KOPT-K1 (cell line): Measurements from ENCODE around the gene ERH.
A peak's percentile ranks its signal among the peaks of the same experiment; 100 is the strongest.
"Not testable (repeated sequence)": the region's sequence is repeated elsewhere in the genome, so short reads cannot be mapped to it uniquely, and the experiment has no call there.

Source experiments
- H3K27ac ChIP-seq: fragments of 200-600 bp; sonication (generic); 2 replicates; pipeline ENCODE4 v1.5.1; 2016; ENCODE audit warnings: antibody characterized with exemption, mild to moderate bottlenecking, low read depth, low read length; ENCODE audit not compliant: poor library complexity, severe bottlenecking
- H3K36me3 ChIP-seq: fragments of 200-600 bp; sonication (generic); 2 replicates; pipeline ENCODE4 v1.5.1; 2017; ENCODE audit warnings: antibody characterized with exemption, mild to moderate bottlenecking, low read length, moderate library complexity; ENCODE audit not compliant: insufficient read depth
- H3K9me3 ChIP-seq: fragments of 200-600 bp; sonication (generic); 2 replicates; pipeline ENCODE4 v1.5.1; 2017; ENCODE audit warnings: antibody characterized with exemption, low read length, mild to moderate bottlenecking; ENCODE audit not compliant: insufficient read depth, poor library complexity, severe bottlenecking

Gene ERH

DNA sequence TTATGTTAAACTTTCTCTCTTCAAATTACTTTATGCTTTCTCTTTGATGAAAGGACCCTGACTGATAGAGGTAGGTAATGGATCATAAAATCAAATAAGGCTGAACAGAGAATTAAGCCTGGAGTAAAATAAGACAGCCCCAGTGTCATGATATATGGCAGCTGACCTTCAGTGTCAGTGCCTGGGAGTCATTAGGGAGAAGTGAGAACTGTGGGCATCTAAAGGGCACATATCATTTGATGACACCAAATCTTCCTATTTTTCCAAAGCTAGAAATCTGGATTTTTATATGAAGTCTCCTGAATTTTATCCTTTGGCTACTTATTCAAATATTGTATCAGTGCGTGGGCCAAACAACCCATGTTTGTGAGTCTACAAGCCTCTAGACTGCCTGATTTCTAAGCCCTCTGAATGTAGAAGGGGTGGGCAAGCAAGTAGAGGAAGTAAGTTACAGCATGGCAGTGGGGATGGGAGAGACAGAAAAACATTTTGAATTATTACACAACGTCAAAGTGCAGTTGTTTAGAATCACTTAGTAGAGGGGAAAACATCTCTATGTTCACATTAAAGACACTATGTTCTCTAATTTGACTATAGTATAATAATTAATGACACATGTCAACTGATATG lies 10.3 kb upstream of the ERH start:
- no peak overlapping the region for H3K27ac ChIP-seq
- H3K36me3 ChIP-seq: peaks cover 4% of the 10 kb centered on the region
- H3K9me3 ChIP-seq: no peaks in the 10 kb centered on the region

- Histone ChIP-seq H3K9me3 (no peaks in the 10 kb centered on the region), H3K27ac (no peak overlapping the region), H3K36me3 (peaks cover 4% of the 10 kb centered on the region)
Observed at GRCh38 chr14:69405762-69406161, 7.7 kb upstream of the ERH start.

DNA sequence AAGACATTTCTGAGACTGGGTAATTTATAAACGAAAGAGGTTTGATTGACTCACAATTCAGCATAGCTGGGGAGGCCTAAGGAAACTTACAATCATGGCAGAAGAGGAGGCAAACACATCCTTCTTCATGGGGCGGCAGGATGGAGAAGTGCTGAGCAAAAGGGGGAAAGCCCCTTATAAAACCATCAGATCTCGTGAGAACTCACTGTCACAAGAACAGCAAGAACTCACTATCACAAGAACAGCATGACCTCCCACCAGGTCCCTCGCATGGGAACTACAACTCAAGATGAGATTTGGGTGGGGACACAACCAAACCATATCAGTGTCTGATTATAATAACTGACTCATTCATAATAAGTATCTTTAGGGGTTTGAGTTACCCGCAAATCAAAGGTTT lies 6.8 kb upstream of the ERH start:
- Histone ChIP-seq H3K36me3 (peaks cover 4% of the 10 kb centered on the region), H3K9me3 (no peaks in the 10 kb centered on the region), H3K27ac (no peak overlapping the region)

DNA sequence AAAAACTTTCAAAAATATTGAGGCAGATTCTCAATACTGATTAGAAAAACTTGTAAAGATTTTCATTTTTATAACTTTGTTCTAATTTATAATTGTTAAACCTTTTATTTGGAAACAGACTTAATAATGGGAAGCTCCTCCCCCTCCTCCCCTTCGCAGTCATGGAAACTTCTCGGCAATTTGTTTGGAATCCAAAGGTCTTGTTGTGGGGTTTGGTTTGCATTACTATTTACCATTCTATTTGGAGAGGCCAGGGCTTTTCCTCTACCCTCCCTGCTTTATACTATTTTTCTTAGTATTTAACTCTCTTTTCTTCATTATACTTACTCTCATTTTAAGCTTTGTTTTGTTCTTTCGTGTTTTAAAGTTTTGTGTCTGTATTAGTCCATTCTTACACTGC lies 6.4 kb upstream of the ERH start:
- Histone ChIP-seq H3K36me3 (peaks cover 4% of the 10 kb centered on the region), H3K27ac (no peak overlapping the region), H3K9me3 (no peaks in the 10 kb centered on the region)

DNA sequence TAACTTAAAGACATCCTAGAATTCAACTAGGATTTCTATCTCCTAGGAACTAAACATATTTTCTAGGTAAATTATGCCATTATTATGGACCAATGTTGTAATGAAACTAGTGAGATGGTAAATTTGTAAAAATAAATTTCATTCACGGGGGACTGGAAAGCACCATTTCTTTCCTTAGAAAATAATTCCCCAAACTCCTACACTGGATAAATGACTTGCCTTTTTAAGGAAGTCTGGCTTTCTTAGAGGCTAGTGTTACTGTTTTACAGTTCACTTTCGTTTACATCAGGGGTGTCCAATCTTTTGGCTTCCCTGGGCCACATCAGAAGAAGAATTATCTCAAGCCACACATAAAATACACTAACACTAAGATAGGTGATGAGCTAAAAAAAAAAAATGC lies 3.7 kb upstream of the ERH start:
- Histone ChIP-seq H3K9me3 (no peaks in the 10 kb centered on the region), H3K36me3 (peaks cover 3% of the 10 kb centered on the region; the same call in 1 of the 2 replicates), H3K27ac (no peak overlapping the region)

- no peaks in the 10 kb centered on the region for H3K9me3 ChIP-seq
- H3K27ac ChIP-seq: no peak overlapping the region
- peaks cover 20% of the 10 kb centered on the region for H3K36me3 ChIP-seq
Observed at GRCh38 chr14:69400154-69400553, 2.1 kb upstream of the ERH start.

- no peaks in the 10 kb centered on the region for H3K9me3 ChIP-seq
- H3K36me3 ChIP-seq: peaks cover 24% of the 10 kb centered on the region
- H3K27ac ChIP-seq: peak overlapping the region; percentile 93
Observed at GRCh38 chr14:69399750-69400149, 1.7 kb upstream of the ERH start.

- Histone ChIP-seq H3K27ac (peak overlapping the region; percentile 93), H3K9me3 (no peaks in the 10 kb centered on the region), H3K36me3 (peaks cover 34% of the 10 kb centered on the region)
Observed at GRCh38 chr14:69398818-69399210, 715 bp upstream of the ERH start.

DNA sequence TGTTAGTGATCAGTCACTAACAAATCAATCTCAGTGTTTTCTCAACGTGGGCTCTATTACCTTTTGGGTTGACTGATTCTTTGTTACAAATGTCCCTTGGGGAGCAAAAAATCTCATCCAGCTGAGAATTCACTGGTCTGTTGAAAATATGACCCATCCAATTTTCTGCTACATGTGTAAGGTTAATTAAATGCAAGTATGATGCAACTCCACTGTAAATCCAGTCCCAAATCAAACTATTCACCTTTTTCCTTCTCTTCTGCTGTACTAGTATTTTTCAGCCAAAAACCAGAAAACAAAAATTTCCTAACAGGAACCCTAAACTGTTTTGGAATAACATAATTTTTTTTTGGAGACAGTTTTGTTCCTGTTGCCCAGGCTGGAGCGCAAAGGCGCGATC lies 2.2 kb downstream of the ERH start:
- Histone ChIP-seq H3K36me3 (peaks cover 63% of the 10 kb centered on the region), H3K9me3 (no peaks in the 10 kb centered on the region), H3K27ac (no peak overlapping the region)

- Histone ChIP-seq H3K9me3 (no peaks in the 10 kb centered on the region), H3K27ac (no peak overlapping the region), H3K36me3 (peaks cover 97% of the 10 kb centered on the region)
Observed at GRCh38 chr14:69392481-69392880, 5.6 kb downstream of the ERH start.

DNA sequence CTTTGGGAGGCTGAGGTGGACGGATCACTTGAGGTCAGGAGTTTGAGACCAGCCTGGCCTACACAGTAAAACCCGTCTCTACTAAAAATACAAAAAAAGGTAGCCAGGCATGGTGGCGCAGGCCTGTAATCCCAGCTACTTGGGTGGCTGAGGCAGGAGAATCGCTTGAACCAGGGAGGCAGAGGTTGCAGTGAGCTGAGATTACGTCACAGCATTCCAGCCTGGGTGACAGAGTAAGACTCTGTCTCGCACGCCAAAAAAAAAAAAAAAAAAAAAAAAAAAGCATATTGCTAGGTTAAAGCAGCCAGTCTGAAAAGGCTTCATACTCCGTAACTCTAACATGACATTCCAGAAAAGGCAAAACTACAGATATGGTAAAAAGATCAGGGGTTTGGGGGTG lies 6.7 kb downstream of the ERH start:
- H3K27ac ChIP-seq, H3K9me3 ChIP-seq: not testable (repeated sequence)
- peaks cover 100% of the 10 kb centered on the region for H3K36me3 ChIP-seq

GRCh38 chr14:69387311-69387710 lies 10.8 kb downstream of the ERH start:
- Histone ChIP-seq H3K36me3 (peaks cover 100% of the 10 kb centered on the region), H3K27ac (no peak overlapping the region), H3K9me3 (no peaks in the 10 kb centered on the region)

- no peak overlapping the region for H3K27ac ChIP-seq
- no peaks in the 10 kb centered on the region for H3K9me3 ChIP-seq
- H3K36me3 ChIP-seq: peaks cover 91% of the 10 kb centered on the region
Observed at GRCh38 chr14:69378274-69378673, 19.8 kb downstream of the ERH start.

- peaks cover 85% of the 10 kb centered on the region for H3K36me3 ChIP-seq
- H3K27ac ChIP-seq: no peak overlapping the region
- no peaks in the 10 kb centered on the region for H3K9me3 ChIP-seq
Observed at GRCh38 chr14:69376439-69376838, 21.7 kb downstream of the ERH start.

- Histone ChIP-seq H3K9me3 (no peaks in the 10 kb centered on the region), H3K36me3 (peaks cover 78% of the 10 kb centered on the region), H3K27ac (no peak overlapping the region)
Observed at GRCh38 chr14:69375722-69376121, 22.4 kb downstream of the ERH start.

DNA sequence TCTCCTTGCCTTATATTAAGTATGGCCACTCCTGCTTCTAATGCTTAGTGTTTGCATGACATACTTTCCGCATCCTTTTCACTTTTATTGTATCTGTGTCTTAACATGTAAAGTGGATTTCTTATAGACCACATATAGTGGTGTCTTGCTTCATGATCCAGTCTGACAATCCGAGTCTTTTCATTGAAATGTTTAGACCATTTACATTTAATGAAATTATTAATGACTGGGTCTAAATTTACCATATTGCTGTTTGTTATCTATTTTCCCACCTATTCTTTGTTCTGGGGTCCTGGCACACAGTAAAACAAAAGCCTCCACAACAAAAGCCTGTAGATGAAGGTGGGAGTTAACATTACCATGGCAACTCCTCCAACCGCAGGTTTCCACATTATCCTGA lies 22.9 kb downstream of the ERH start:
- Histone ChIP-seq H3K36me3 (peaks cover 72% of the 10 kb centered on the region), H3K9me3 (no peaks in the 10 kb centered on the region), H3K27ac (no peak overlapping the region)
